Measurements from ENCODE around the gene TMEM44.
A peak's percentile ranks its signal among the peaks of the same experiment; 100 is the strongest.

The TMEM44 gene

DNA sequence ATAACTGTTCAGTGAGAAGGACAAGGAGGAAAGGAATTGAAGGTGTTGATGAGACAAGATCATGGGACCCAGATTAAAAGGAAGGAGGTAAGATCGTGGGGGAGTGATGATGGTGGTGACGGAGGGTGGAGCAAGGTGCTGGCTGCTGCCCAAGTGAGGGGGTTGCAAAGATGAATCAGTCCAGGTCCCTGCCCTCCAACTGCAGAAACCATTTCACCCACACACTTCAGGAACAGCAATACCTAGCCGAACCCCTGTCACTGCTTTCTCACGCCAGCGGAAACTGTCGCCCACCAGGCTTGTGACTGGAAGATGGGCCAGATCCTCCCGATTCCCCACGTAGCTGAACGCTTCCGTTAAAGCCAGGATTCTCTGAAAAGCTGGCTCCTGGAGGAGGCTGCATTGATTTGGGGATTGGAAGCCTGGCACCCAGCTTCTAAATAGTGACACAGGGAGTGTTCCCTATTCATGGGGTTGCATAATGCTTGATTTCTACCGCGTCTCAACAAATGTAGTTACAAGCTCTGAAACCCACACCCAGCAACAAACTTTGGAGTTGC, 41.9 kb upstream of the TMEM44 start:
- DNase-seq (ENCODE audit: low read depth), result no peak
- H3K4me3 ChIP-seq (ENCODE audit: control insufficient read depth, low read depth, low read length), result no peak overlapping the region
- TF ChIP-seq, protein P1, sequence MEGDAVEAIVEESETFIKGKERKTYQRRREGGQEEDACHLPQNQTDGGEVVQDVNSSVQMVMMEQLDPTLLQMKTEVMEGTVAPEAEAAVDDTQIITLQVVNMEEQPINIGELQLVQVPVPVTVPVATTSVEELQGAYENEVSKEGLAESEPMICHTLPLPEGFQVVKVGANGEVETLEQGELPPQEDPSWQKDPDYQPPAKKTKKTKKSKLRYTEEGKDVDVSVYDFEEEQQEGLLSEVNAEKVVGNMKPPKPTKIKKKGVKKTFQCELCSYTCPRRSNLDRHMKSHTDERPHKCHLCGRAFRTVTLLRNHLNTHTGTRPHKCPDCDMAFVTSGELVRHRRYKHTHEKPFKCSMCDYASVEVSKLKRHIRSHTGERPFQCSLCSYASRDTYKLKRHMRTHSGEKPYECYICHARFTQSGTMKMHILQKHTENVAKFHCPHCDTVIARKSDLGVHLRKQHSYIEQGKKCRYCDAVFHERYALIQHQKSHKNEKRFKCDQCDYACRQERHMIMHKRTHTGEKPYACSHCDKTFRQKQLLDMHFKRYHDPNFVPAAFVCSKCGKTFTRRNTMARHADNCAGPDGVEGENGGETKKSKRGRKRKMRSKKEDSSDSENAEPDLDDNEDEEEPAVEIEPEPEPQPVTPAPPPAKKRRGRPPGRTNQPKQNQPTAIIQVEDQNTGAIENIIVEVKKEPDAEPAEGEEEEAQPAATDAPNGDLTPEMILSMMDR (IDR thresholded peaks at IDR 0.05; ENCODE audit: control insufficient read depth, insufficient read depth, low read depth, low read length, missing control alignments), result no peak

DNA sequence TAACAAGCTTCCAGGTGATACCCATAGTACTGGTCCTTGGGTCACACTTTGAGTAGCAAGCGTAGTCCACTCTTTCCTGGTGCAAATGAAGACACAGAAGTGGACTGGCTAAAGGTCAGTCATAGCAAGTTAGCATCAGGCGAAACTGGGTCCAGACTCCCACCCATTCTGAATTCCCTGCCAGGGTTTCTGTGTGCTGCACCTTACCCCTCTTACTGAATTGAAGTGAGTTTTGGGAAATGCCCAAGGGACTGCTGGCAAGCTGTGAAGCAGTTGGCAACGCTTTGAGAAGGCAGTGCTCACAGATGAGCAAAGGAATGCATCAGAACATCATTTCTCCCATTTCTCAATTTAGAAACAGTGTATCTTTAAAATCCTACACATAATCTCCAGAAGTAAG, 40.5 kb upstream of the TMEM44 start:
- DNase-seq (ENCODE audit: low read depth), result no peak
- no peak overlapping the region for H3K4me3 ChIP-seq (ENCODE audit: control insufficient read depth, low read depth, low read length)
- TF ChIP-seq, protein P1 (IDR thresholded peaks at IDR 0.05; ENCODE audit: control insufficient read depth, insufficient read depth, low read depth, low read length, missing control alignments), result no peak

DNA sequence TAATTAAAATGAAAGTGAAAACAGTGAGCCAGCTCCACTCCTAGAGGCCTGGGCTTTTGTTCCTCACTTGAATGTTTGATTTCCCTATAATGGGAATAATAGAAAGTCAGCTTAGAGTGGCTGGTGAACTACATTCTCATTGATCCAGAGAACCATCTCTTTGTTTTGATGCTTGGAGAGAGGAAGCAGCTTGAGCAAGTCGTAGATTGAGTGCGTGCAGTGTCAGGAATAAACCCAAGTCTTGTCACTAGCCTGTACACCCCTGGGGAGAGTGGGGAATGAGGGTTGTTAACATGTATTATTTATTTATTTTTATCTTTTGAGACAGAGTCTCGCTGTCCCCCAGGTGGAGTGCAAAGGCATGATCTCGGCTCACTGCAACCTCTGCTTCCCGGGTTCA, 39.7 kb upstream of the TMEM44 start:
- DNase-seq (ENCODE audit: low read depth), result no peak
- TF ChIP-seq, protein P1 (IDR thresholded peaks at IDR 0.05; ENCODE audit: control insufficient read depth, insufficient read depth, low read depth, low read length, missing control alignments), result no peak
- peak overlapping the region; percentile 79 for H3K4me3 ChIP-seq (ENCODE audit: control insufficient read depth, low read depth, low read length)

DNA sequence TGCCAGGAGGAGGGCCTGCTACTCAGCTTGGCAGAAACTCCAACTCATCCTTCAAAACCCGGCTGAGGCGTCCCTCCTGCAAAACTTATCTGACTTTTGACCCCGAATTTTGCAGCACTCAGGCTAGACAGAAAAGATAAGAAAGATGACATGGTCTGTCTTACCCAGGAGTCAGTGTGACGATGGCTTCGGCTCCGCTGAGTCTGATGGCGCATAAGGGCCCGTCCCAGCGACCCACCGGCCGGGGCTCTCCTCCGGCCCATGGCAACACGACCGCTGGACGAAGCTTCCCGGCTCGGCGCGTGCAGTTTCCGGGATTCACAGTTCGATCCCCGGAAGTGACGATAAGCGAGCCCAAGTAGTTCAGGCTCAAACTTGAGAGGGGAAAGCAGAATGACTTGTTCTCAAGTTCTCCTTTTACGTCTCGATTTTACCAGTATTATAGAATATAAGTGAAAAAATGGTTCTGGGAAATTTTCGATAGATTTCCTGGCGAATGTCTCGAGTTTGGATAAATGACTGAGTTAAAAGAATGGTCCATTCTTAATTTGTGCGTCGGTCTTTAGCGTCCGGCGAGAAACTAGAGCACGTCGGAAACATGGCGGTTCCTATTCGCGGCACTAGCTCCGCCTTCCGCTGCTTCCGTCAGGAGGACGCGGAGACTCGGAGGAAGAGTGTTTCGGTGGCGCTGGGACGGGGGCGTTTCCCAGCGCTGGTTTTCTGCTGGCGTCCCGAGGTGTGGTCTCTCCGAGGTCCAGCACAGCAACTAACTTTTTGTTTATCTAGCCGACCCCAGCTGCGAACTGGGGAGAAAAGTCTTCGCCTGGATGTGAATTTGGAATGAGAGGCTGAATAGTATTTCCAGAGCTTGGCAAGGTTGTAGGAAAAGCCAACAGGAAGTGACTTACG, 38.9 kb upstream of the TMEM44 start, which contains the start of gene LSG1:
Gene LSG1, minus strand, starts transcription at position 292 of the 909 bp plus-strand sequence. Its CDS starts 29 bp downstream, at position 263.
- TF ChIP-seq, protein P1 (IDR thresholded peaks at IDR 0.05; ENCODE audit: control insufficient read depth, insufficient read depth, low read depth, low read length, missing control alignments), result no peak
- H3K4me3 ChIP-seq (ENCODE audit: control insufficient read depth, low read depth, low read length), result peak within 1 kb of the TSS; percentile 79
- DNase-seq (ENCODE audit: low read depth), result peak; percentile 83

DNA sequence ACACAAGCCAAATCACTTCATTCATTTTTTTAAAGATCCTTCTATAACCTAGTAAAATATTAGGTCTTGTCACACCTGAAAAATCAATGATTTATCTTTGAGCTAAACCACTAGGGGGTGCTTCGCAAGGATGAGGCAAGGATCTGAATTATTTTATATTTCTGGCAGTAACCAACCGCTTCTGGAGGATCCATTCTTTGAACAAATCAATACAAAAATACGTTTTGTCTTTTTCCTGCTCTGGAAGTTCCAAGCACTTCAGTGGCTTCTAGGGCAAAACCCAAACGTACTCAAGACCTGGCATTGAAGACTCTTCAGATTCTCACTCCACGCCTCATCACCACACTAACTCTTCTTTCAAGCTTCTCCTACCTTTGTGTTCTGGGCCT, 38.3 kb upstream of the TMEM44 start:
- peak overlapping the region; percentile 79 for H3K4me3 ChIP-seq (ENCODE audit: control insufficient read depth, low read depth, low read length)
- DNase-seq (ENCODE audit: low read depth), result no peak
- TF ChIP-seq, protein P1 (IDR thresholded peaks at IDR 0.05; ENCODE audit: control insufficient read depth, insufficient read depth, low read depth, low read length, missing control alignments), result peak; percentile 58

DNA sequence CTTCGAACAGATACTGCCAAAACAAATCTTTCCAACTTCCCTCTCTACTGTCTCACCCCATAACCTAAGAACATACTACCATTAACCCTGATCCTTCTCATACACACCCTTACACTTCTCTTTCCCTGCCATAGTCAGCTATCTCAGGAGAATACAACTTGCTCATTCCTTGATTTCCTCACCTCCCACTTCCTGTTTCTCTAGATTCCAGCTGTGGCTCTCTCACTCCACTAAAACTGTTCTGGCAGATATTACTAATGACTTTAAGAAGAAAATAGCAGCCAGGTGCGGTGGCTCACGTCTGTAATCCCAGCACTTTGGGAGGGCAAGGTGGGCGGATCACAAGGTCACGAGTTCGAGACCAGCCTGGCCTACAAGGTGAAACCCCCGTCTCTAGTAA, 34.1 kb upstream of the TMEM44 start:
- TF ChIP-seq, protein P1 (IDR thresholded peaks at IDR 0.05; ENCODE audit: control insufficient read depth, insufficient read depth, low read depth, low read length, missing control alignments), result no peak
- H3K4me3 ChIP-seq (ENCODE audit: control insufficient read depth, low read depth, low read length), result no peak overlapping the region
- no peak for DNase-seq (ENCODE audit: low read depth)
